Measurements from ENCODE around the gene DOLPP1.

DNA sequence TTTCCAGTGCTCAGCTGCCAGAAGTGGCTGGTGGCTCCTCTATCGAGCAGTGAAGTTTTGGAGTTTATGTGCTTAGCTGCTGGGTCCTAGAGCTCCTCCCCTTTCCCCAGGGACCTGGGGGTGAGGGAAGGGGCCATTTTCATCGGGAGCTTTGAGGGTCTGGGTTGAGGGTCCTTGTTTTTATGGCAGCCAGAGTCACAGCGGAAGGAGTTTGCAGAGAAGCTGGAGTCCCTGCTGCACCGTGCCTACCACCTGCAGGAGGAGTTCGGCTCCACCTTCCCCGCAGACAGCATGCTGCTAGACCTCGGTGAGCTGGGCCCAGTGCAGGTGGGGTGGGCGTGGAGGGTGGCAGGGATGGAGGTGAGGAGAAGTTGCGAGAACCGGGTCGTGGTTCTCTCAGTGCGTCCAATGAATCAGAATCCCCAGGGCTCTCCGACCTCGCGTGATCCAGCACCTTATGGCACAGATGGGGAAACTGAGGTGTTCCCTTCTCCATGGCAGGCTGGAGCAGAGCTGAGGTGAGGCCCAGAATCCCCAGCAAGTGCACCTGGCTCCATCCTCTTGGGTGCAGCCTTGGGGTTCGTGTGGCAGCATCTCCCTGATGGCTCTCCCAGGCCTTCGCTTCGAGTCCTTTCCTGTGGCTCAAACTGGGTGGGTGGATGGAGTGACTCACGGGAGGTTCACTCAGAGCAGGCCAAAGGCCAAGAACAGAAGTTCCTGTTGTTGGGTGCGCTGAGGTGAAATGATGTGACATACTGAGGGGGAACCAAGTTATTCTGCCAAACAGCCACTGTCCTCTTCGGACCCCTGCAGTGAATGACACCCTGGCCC lies 21.7 kb upstream of the DOLPP1 start:
- TF ChIP-seq, protein P1, sequence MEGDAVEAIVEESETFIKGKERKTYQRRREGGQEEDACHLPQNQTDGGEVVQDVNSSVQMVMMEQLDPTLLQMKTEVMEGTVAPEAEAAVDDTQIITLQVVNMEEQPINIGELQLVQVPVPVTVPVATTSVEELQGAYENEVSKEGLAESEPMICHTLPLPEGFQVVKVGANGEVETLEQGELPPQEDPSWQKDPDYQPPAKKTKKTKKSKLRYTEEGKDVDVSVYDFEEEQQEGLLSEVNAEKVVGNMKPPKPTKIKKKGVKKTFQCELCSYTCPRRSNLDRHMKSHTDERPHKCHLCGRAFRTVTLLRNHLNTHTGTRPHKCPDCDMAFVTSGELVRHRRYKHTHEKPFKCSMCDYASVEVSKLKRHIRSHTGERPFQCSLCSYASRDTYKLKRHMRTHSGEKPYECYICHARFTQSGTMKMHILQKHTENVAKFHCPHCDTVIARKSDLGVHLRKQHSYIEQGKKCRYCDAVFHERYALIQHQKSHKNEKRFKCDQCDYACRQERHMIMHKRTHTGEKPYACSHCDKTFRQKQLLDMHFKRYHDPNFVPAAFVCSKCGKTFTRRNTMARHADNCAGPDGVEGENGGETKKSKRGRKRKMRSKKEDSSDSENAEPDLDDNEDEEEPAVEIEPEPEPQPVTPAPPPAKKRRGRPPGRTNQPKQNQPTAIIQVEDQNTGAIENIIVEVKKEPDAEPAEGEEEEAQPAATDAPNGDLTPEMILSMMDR (IDR thresholded peaks at IDR 0.05): no peak
- no peak for TF ChIP-seq POLR2AphosphoS5 (IDR thresholded peaks at IDR 0.05)

Measured in transverse colon (tissue), 4 donors.